GM18505 (cell line): ENCODE results near the gene BET1L.

Experiments
- ATAC-seq: cut with Tn5 transposase; IDR thresholded peaks from one replicate; pipeline ENCODE4 v1.9.1; 2021; ENCODE audit not compliant: unreplicated experiment
- POLR2A ChIP-seq: IDR thresholded peaks from 4 replicates; pipeline ENCODE4 v1.6.1; 2011; ENCODE audit warnings: borderline replicate concordance; ENCODE audit not compliant: insufficient read depth, insufficient read length; ENCODE audit errors: extremely low read depth

Gene BET1L

DNA sequence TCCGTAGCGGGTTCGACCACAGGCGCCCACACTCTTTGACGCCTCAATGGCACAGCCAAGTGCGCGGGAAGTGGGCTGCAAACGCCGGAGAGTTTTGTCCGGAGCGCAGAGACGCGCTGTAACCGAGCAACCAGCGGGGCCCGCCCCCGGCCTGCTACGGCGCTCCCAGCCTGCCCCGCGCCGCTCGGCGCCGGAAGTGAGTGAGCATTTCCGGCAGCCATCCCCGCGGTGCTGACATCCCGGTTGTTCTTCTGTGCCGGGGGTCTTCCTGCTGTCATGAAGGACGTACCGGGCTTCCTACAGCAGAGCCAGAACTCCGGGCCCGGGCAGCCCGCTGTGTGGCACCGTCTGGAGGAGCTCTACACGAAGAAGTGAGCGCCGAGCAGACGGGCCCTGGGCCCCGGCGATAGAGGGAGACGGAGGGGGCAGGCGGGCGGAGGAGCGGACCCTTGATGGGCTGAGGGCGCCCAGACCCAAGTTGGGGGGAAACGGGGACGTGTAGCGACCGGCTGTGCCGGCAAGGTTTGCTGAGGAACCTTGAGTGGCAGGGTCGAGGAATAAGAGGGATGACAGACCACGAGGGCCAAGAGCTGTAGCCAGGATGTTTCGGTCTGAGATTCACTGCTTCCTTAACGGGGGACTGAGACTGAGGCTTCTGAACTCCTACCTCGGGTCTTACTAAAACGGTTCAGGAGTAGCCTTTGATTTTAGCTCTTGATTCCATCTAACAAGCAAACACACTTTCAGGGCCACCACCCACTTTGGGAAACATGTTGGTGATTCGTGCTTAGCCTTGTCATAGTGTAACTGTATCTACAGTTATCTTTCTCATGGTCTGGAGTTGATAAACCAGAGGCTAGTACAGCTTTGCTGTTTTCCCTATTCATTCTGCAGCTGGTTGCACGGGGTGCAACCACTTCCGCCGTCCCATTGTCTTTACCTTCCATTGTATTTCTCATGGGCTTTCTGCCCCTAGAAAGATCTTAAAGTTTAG, 29.9 kb upstream of the BET1L start, which contains the start of gene PSMD13:
Gene PSMD13, plus strand, starts transcription at position 203 of the 994 bp plus-strand sequence. Its CDS starts 74 bp downstream, at position 277.
- peak; percentile 78 for TF ChIP-seq POLR2A
- peak; percentile 85 for ATAC-seq

GRCh38 chr11:235997-236773, 29.0 kb upstream of the BET1L start, which contains the start of gene SIRT3:
Gene SIRT3 (minus strand): TSS chr11:236342. CDS start chr11:236328, 14 bp downstream.
- ATAC-seq: peak; percentile 61
- peak; percentile 69 for TF ChIP-seq POLR2A

DNA sequence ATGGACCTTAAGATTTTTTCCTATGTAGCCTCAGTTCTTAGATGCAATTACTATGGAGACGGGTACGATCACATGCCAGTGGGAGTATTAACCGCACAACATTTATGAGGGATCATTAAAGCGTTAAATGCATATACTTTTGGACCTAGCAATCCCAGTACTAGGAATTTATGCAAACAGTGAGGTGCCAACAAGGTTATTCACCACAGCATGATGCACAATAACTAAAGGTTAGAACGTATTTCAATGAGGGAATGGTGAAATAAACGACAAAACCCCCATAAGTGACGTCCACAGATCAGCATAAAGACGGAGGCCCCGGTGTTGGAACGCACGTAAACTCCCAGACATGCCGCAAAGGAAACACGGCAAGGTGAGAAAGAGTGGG, 28.4 kb upstream of the BET1L start:
- no peak for ATAC-seq

GRCh38 chr11:235180-235579, 28.0 kb upstream of the BET1L start:
- TF ChIP-seq POLR2A: no peak
- ATAC-seq: no peak

More for the DNA sequence above, 28.4 kb upstream of the BET1L start:
- no peak for TF ChIP-seq POLR2A

- ATAC-seq: no peak
- no peak for TF ChIP-seq POLR2A
Measured at GRCh38 chr11:232783-233565, 25.8 kb upstream of the BET1L start.

DNA sequence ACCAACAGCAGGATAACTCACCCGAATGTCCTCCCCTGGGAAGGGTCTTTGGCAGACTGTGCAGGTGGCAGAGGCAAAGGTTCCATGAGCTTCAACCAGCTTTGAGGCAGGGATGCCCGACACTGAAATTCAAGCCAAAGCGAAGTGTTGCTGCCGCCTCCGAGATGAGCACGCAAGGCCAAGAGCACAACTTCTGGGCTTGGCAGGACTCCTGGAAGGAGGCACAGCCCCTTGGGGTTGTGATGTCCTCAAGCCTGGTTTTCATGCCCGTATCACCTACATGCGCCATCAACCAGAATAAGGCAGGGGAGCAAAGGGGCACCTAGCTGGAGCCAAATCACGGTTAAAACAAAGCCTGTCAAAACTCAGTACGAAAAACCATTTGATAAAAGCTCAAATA, 23.2 kb upstream of the BET1L start:
- TF ChIP-seq POLR2A: no peak
- no peak for ATAC-seq

- no peak for TF ChIP-seq POLR2A
- no peak for ATAC-seq
Measured at GRCh38 chr11:227824-228379, 20.7 kb upstream of the BET1L start.

GRCh38 chr11:225734-226453, 18.7 kb upstream of the BET1L start:
- no peak for ATAC-seq
- TF ChIP-seq POLR2A: no peak

GRCh38 chr11:224424-224823, 17.2 kb upstream of the BET1L start:
- no peak for ATAC-seq

GRCh38 chr11:223884-224283, 16.7 kb upstream of the BET1L start:
- TF ChIP-seq POLR2A: no peak
- no peak for ATAC-seq

More at GRCh38 chr11:224424-224823, 17.2 kb upstream of the BET1L start:
- TF ChIP-seq POLR2A: no peak

DNA sequence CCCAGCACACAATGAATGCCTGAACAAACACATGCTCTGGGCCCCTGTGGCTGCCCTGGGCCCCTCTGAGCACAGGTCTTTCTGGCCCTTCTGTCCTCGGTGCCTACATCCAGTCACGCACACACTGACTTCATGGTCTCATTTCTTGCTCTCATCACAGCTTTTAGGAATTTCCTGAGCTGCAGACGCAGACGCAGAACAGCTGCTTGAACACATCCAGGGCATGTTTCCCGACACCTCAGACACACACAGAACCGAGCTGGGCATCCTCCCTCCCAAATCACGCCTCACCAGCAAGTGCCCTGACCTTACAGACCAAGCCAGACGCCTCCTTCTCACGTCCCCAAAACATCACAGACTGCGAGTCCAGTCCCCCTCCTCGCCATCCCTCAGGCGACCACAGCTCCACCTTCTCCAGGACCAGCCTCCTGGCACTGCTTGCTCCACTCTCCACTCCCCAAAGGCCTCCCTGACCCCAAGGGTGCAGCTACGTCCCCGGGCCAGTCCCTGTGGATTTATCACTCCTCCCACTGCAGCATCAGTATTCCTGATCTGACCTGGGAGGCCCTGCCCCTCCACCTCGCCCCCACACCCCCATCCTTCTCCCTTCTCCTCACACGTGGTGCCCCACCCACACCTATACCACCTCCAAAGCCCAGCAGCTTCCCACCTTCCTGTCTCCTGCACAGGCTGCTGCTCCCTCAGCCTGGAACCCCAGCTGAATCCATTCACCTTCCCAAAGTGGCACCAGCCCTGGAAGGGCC, 16.0 kb upstream of the BET1L start:
- TF ChIP-seq POLR2A: no peak
- no peak for ATAC-seq
